Nephron (organoid): Measurements from ENCODE around the gene TMEM30B.

Source experiments
- H3K27ac Mint-ChIP-seq, 3 experiments: 2 replicates each; pipeline ENCODE4 v1.8.0; 2020; ENCODE audit warnings: mixed read lengths in 3 of 3, mild to moderate bottlenecking in 2 of 3, moderate library complexity in 1 of 3
- H3K27me3 Mint-ChIP-seq: 2 replicates; pipeline ENCODE4 v1.8.0; 2021; ENCODE audit warnings: low read depth, mild to moderate bottlenecking, moderate library complexity, mixed read lengths
- H3K36me3 Mint-ChIP-seq: 2 replicates; pipeline ENCODE4 v1.8.0; 2020; ENCODE audit warnings: low read depth, mixed read lengths
- H3K4me1 Mint-ChIP-seq: 2 replicates; pipeline ENCODE4 v1.8.0; 2020; ENCODE audit warnings: mixed read lengths
- H3K4me3 Mint-ChIP-seq, 3 experiments: 2 replicates each; pipeline ENCODE4 v1.8.0; 2020; ENCODE audit warnings: mild to moderate bottlenecking in 3 of 3, mixed read lengths in 3 of 3, moderate library complexity in 2 of 3
- H3K9me3 Mint-ChIP-seq: 2 replicates; pipeline ENCODE4 v1.8.0; 2020; ENCODE audit warnings: mixed read lengths
- CTCF ChIP-seq, 3 experiments: fragments of 200-600 bp; sonication (generic); IDR thresholded peaks; one replicate each; pipeline ENCODE4 v1.5.0; 2021; ENCODE audit warnings: antibody characterized with exemption in 3 of 3; ENCODE audit not compliant: unreplicated experiment in 3 of 3

TMEM30B gene

DNA sequence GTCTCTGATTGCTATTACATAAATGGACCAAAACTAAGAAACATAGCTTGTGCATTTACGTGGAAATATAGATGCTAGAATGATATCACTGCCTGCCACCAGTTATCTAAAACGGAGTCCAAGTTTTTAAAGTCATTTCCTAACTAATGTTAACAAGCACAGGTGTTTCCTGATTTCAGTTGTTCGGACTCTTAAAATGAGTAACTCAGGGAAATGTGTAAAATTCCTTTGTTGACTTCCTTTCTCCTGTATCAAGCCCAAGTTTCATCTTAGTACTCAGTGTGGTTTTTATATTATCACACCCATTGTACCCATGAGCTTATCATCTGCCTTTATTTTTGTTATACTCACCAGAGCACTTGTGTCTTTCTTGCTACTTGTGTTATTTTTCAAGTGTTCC, 27.1 kb upstream of the TMEM30B start:
- Mint-ChIP-seq H3K4me3 (no peak overlapping the region), H3K36me3 (peaks cover 3% of the 10 kb centered on the region), H3K27me3 (no peaks in the 10 kb centered on the region), H3K9me3 (peaks cover 26% of the 10 kb centered on the region), H3K27ac (no peak overlapping the region), H3K4me1 (no peaks in the 10 kb centered on the region)
- no peak for TF ChIP-seq CTCF (IDR thresholded peaks at IDR 0.05; ENCODE audit: unreplicated experiment in 3 of 3)

- peaks cover 12% of the 10 kb centered on the region for H3K9me3 Mint-ChIP-seq
- no peak overlapping the region for H3K27ac Mint-ChIP-seq
Measured at GRCh38 chr14:61304688-61305087, 23.6 kb upstream of the TMEM30B start.

DNA sequence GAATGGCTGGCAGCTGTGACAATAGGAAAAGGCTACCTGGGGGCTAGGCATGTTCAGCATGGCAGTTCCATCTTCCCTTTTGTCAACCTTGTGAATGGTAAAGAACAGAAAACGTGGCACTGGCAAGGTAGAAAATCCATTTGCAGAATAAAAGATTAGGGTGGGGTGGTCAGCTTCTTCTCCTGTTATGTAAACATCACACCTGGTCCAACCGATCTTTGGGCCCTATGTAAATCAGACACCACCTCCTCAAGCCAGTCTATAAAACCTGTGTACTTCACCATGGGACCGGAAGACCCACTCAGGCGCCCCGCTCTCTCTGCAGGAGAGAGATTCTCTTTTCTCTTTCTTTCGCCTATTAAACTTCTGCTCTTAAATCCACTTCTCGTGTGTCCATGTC, 19.6 kb upstream of the TMEM30B start:
- H3K36me3 Mint-ChIP-seq: no peaks in the 10 kb centered on the region
- H3K27ac Mint-ChIP-seq: no peak overlapping the region
- H3K4me3 Mint-ChIP-seq: no peak overlapping the region
- no peaks in the 10 kb centered on the region for H3K27me3 Mint-ChIP-seq
- no peak for TF ChIP-seq CTCF (IDR thresholded peaks at IDR 0.05; ENCODE audit: unreplicated experiment in 3 of 3)
- H3K9me3 Mint-ChIP-seq: peaks cover 6% of the 10 kb centered on the region
- H3K4me1 Mint-ChIP-seq: no peaks in the 10 kb centered on the region

More at GRCh38 chr14:61304688-61305087, 23.6 kb upstream of the TMEM30B start:
- H3K27me3 Mint-ChIP-seq: no peaks in the 10 kb centered on the region
- no peaks in the 10 kb centered on the region for H3K36me3 Mint-ChIP-seq
- TF ChIP-seq CTCF (IDR thresholded peaks at IDR 0.05; ENCODE audit: unreplicated experiment in 3 of 3): no peak
- no peak overlapping the region for H3K4me3 Mint-ChIP-seq
- H3K4me1 Mint-ChIP-seq: no peaks in the 10 kb centered on the region

DNA sequence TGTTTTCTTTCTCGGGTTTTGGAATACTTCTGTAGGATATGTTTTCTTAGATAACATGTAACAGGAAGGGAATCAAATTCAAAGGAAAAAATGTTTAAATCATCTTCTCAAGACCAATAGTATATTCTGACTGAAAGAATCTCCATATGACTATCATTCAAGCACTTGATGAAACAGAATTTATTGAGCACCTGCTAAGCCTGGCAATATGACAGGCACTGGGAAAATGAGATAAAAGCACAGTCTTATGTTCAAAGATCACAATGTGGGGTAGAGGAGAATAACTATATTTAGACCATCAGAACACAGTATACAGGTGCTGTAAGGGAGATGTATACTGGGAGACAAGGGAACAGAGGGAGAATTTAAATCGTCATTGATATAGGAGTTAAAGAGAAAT, 19.1 kb upstream of the TMEM30B start:
- Mint-ChIP-seq H3K27ac (no peak overlapping the region), H3K27me3 (no peaks in the 10 kb centered on the region), H3K9me3 (peaks cover 2% of the 10 kb centered on the region), H3K4me1 (no peaks in the 10 kb centered on the region), H3K36me3 (no peaks in the 10 kb centered on the region), H3K4me3 (no peak overlapping the region)
- no peak for TF ChIP-seq CTCF (IDR thresholded peaks at IDR 0.05; ENCODE audit: unreplicated experiment in 3 of 3)

- no peaks in the 10 kb centered on the region for H3K36me3 Mint-ChIP-seq
- H3K9me3 Mint-ChIP-seq: peaks cover 2% of the 10 kb centered on the region
- no peak for TF ChIP-seq CTCF (IDR thresholded peaks at IDR 0.05; ENCODE audit: unreplicated experiment in 3 of 3)
- no peak overlapping the region for H3K4me3 Mint-ChIP-seq
- H3K27ac Mint-ChIP-seq: no peak overlapping the region
- H3K27me3 Mint-ChIP-seq: no peaks in the 10 kb centered on the region
- no peaks in the 10 kb centered on the region for H3K4me1 Mint-ChIP-seq
Measured at GRCh38 chr14:61298824-61299223, 17.7 kb upstream of the TMEM30B start.

- H3K4me3 Mint-ChIP-seq: no peak overlapping the region
- no peak for TF ChIP-seq CTCF (IDR thresholded peaks at IDR 0.05; ENCODE audit: unreplicated experiment in 3 of 3)
- no peaks in the 10 kb centered on the region for H3K4me1 Mint-ChIP-seq
- H3K27ac Mint-ChIP-seq: no peak overlapping the region
- no peaks in the 10 kb centered on the region for H3K36me3 Mint-ChIP-seq
- H3K27me3 Mint-ChIP-seq: no peaks in the 10 kb centered on the region
- peaks cover 2% of the 10 kb centered on the region for H3K9me3 Mint-ChIP-seq
Measured at GRCh38 chr14:61297581-61297980, 16.4 kb upstream of the TMEM30B start.
